Activated CD4-positive, alpha-beta T cell treated with anti-CD3 and anti-CD28 coated beads for 48 hours (primary cell): ENCODE results near the gene SEMA7A.

Source experiments
- DNase-seq: peaks from one replicate; pipeline ENCODE4 v3.0.0-alpha.2; 2020

SEMA7A gene

DNA sequence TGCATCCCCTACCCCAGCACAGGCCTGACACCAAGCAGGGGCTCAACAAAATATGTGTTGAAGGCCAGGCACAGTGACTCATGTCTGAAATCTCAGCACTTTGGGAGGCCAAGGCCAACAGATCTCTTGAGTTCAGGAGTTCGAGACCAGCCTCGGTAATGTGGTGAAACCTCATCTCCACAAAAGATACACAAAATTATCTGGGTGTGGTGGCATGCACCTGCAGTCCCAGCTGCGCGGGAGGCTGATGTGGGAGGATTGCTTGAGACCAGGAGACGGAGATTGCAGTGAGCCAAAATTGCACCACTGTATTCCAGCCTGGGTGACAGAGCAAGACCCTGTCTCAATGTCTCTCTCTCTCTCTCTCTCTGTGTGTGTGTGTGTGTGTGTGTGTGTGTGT lies 35.6 kb downstream of the SEMA7A start:
- no peak for DNase-seq

DNA sequence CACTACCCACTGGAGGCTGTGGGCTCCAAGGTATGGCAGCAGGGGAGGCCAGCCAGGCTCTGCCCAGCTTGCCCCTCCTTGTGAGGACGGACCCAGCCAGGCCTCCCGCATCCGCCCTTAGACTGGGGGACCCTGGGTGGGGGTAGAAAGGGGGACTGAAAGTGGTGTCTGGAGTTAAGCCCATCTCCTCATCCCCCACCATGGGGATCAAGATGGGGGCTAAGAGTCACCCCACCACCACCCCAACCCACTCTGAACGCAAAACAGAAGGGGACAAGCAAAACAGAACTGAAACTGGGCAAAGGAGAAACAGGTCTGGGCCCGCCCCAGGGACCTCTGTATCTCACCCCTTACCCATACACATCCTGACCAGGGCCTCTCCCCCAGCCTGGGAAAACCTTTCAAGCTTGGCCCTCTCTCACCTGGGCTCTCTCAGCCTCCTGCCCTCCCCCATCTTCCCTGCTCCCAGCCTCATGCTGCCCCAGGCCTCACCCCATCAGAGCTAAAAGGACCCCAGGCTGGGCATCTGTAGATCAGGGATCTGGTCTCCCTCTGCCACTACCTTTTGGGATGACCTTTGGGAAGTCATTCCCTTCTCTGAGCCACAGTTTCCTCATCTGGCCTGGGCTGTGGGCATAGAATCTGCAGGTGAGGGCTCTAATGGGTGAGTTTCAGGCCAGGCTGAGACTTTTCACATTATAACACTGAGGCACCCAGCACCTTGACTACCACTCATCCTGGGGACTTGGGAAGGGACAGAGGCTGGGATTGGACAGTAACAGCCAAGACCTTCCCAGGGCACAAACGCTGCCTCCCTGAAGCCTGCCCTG lies 36.3 kb downstream of the SEMA7A start:
- no peak for DNase-seq

DNA sequence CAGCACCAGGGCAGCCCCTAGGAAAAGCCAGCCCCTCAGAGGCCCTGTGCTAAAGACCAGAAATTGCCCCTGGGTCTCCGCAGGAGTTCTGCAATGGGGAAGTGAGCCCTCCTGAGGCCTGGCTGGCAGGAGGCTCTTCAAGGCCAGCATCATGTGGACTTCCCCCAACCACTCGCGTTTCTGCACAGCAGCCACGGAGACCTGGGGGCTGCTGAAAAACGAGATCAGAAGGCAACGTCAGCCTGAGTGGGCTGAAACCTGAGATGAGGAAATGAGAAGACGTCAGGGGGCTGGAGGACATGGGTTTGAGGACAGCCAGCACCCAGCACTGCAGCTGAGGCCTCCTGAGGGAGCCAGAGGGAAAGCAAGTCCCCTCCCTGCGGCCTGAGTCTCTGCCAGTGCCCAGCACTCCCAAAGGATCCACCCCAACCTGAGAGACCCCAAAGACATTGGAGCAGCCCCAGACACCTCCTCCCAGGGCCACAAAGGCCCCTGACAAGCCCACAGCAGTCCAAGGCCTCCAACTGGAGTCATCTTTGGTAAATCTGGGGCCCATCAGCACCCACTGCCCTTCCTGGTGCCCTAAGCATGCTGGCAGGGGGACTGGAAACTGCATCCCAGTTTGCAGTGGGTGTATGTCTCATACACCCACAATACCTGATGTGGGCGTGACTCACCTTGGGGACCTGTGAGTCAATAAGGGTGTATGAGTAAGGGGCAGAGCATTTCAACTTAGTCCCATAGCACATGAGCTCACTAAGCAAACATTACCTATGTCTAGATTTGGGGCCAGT lies 37.1 kb downstream of the SEMA7A start:
- peak; percentile 75 for DNase-seq

DNA sequence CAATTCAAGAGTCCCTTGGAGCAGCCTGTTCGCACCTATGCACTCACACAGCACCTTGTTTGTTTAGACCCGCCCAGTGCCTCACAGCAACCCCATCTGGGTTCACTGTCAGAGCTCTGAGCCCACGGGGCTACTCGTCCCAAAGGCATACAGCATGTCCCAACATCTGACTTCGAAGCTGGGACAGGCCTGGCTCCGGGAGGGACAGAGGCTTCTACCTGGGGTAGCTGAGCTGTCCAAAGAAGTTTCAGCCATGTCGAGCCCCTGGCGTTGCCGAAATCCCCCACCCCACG lies 37.7 kb downstream of the SEMA7A start:
- DNase-seq = no peak

DNA sequence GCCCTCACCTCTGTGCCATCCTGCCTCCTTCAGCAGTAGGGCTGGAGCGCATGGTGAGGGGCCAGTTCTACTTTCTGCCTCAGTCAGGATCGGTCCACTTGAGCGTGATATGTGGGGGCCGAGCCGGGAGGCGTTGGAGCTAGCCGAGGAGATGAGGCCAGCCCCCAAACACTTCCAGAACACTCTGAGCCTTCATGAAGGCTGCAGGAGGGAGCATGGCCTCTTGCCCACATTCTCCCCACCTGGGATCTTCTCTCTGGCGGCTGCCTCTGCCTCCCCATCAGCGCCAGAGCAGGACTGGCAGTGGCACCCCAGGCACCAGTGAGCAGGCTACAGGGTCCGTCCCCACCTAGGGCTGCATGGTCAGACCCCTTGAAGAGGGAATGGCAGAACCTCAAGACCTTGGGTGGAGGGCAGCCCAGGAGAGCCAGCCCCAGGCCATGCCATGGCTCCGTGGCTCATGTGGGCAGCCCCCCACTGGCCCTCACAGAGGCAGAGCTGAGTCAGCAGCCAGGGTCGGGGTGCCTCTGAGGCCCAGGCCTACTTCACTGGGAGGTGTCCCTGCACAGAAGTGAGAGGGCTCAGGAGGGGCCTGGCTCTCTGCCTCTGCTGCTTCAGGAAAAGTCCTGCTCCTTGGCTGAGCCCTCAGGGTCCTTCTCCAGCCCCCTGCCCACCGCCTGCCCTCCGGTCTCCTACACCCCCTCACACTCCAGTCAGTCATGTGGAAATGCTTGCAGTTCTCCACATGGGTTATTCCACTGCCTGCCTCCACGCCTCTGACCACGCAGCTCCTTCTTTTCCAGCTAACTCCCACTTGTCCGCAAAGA lies 38.2 kb downstream of the SEMA7A start:
- no peak for DNase-seq

DNA sequence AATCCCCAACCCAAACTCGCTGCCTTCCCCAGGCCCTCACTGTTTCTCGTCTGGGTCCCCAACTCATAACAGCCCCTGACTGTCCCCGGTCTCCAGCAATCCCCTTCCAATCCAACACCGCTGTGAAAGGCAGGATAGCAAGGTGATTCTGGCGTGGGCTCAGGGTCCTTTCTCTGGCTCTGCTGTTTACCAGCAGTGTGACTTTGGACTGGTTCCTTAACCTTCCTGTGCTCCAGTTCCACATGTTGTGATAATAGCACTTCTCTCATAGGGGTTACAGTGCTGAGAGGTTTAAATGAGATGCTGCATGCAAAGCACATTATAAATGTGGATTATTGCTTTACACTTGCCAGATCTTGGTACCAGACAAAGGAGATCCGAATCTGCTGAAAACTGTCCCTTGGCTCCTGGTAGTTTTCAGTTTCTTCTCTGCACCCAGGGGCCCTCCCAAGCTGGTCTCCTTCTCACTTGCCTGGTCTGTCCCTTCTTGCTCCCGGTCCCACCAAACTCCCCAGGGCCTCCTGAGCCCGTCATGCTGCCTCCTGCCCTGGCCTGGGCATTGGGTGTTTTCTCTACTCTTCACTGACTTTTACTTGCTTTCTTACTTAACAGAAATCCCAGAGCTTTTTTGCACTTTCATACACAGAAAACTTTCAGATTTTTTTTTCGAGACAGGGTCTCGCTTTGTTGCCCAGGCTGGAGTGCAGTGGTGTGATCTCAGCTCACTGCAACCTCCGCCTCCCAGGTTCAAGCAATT lies 39.5 kb downstream of the SEMA7A start:
- DNase-seq = no peak

DNA sequence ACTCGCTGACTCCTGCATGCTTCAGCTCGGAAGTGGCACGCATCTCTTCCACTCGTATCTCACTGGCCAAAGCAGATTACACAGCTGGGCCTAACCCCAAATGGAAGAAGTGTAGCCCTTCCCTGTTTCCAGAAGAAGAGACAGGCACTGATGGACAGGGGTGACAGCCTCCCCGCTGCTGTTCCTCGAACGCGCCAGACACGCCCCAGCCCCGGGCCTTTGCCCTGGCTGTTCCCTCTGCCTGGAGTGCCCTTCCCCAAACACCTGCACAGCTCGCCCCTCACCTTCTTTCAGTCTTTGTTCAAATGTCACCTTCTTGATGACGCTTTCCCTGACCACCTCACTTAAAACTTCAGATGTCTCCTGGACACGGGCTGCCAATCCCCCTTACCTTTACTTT lies 40.3 kb downstream of the SEMA7A start:
- DNase-seq = no peak

DNA sequence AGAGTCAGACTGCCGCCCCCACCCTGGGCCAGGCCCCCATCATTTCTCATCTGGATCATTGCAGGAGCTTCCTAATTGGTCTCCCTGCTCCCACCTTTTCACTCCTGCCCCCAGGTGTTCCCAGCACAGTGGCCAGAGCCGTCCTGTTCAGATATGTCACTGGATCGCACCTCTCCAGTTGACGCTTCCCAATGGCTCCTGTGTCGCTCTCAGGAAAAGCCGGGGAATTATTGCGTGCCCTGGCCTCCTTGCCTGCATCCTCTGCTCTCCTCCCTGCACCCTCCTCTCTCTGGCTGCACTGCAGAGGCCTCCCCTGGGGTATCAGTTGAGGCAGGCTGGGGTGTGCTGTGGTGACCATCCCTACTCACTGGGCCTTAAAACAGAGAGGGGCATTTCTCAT lies 40.9 kb downstream of the SEMA7A start:
- DNase-seq = no peak

DNA sequence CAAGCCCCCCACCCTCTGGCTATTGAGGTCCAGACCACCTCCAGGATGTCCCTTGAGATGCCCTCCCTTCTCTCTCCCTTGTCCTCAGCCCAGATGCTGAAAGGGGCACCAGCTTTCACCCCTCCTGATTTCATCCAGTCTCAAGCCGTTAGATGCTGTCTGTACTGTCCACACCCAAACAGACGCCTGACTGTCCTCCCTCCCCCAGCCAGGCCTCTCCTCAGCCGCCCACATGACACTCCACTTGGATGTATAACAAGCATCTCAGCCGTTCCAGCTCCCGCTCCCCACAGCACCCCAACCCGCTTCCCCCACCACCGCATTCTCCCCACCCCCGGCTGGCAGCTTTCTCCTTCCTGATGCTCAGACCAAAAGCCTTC lies 41.3 kb downstream of the SEMA7A start:
- DNase-seq = no peak

DNA sequence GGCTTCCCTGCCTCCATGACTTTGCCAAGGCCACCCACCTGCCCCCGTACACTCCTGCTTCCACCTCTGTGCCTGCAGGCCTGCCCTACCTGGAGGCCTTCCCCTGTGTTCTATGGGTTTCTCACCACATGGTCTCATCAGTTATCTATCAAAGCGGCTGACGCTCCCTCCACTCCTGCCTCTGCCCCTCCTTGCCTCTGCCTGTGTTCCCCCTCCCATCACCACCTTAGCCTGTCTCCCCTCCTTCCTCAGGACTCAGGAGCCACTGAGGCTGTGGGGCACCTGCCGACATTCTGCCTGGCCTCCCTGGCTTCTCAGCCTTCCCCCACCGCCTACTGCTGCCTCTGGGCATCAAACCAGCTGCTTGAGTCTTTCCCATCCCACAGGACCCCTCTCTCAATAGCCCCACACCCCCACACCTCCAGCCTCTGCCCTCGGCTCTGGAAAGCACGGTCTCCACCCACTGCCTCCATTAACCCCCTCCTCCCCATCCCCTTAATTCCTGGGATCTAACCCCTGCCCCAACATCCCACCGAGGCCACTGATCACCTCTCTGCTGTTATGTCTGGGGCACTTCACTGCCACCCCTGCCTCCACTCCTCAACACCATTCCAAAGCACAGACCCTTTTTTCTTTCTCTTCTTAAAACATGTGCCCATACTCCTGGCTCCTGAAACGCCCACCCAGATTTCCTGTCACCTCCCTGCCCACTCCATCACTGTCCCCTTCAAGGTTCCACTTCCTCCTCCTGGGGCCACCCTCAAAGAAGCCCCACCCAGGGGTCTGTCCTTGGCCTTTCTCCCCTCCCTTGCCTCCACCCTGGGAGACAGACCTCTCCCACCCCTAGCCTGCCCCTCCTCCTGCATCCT lies 41.9 kb downstream of the SEMA7A start:
- no peak for DNase-seq

DNA sequence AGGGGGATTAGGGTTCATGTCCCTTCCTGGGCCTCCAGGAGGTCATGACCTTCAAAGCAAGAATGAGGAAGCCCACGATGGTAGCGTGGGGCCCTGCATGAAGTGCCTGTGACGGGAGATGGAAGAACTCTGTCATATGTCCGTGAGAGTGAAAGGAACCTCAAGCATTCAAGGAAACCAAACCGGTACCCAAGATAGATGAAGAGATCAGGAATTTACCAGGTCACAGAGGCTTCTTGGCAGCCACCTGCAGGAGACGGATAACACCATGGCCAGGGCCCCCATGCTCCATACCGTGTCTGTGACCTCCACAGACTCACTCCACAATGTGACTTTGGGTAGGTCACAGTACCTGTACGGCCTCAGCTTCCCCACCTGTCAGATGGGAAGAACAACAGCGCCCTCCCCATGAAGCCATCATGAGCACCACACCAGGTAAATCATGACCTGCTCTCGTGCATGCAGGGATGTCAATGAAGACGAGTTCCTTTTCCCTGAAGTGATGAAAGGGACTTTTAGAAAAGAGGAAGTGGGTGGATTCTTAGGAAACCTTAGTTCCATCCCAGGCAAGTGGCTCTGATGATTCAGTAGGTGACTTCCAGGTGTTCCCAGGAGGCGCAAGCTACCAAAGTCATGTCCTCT lies 43.0 kb downstream of the SEMA7A start:
- no peak for DNase-seq

DNA sequence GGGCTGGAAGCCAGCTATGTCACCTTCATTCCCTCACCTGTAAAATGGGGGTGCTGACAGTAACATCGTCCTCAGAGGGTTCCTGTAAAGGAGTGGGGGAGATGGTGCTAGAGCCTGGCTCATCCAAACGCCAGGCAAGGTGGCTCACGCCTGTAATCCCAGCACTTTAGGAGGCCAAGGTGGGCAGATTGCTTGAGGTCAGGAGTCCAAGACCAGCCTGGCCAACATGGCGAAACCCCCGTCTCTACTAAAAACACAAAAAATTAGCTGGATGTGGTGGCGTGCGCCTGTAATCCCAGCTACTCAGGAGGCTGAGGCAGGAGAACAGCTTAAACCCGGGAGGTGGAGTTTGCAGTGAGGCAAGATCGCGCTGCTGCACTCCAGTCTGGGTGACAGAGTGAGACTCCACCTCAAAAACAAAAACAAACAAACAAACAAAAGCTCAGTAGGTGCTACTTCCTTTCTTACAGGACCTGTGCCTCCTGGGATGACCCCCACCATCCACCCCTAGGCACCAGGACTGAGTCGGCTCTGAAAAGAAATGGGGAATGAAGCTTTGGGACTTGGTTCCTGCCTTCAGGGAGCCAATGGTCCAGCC lies 43.6 kb downstream of the SEMA7A start:
- DNase-seq = peak; percentile 14

DNA sequence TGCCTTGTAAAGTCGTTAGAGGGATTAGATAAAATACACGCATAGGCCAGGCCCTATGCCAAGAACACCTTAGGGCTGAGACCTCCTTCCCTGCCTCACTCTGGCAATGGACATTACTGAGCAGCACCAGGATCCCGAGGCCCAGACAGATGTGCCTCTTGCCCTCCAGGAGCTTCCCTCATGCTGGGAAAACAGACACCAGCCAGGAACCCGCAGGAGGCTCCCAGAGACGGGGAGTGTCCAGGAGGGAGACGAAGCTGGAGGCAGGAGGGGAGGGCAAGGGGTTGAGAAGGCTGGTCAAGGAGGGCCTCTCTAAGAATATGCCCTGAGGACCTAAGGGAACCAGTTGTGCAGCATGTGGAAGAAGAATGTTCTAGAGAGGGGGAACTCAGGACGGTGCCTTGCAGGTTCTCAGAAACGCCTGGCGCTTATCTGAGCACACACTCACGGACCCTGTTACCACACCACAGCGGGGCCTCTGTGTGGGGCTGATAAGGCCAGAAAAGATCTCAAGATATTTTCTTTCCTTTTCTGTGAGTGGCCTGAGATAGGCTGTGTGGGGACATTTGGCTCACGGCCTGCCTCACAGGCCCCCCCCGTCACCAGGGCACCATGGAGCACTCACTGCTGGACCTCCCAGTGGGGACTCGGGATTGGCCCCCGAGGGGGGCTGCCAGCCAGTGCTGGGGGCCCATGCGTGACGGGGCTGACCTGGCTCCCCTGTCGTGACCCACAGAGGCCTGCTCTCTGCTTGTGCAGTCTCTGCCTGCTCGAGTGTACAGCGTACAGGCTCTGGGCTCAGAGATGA lies 44.3 kb downstream of the SEMA7A start:
- no peak for DNase-seq

DNA sequence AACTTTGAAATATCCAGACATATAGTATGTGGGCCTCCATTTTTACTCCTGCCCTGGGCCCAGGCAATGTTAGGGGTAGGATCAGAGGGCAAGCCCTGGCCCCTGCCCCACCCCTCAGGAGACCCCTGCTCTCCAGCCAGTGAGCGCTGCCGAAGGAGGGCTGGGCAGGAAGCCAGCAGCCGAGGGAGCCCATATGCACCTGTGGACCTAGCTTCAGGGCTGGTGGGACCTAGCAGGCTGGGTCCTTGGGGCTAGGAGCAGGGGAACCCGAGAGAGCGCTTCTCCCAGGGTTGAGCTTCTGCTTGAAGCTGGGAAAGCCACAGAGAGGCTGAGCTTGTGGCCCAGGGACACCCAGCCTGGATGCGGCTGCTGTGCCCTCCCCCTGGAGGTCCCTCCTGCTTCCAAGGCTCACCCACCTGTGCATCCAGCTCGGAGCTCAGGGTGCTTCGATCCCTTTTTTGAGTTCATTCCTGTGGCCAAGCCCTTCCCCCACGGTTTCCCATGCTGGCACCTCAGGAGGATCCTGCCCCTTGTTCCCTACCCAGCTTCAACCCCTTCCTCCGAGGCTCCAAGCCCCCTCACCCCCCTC lies 45.3 kb downstream of the SEMA7A start:
- no peak for DNase-seq

DNA sequence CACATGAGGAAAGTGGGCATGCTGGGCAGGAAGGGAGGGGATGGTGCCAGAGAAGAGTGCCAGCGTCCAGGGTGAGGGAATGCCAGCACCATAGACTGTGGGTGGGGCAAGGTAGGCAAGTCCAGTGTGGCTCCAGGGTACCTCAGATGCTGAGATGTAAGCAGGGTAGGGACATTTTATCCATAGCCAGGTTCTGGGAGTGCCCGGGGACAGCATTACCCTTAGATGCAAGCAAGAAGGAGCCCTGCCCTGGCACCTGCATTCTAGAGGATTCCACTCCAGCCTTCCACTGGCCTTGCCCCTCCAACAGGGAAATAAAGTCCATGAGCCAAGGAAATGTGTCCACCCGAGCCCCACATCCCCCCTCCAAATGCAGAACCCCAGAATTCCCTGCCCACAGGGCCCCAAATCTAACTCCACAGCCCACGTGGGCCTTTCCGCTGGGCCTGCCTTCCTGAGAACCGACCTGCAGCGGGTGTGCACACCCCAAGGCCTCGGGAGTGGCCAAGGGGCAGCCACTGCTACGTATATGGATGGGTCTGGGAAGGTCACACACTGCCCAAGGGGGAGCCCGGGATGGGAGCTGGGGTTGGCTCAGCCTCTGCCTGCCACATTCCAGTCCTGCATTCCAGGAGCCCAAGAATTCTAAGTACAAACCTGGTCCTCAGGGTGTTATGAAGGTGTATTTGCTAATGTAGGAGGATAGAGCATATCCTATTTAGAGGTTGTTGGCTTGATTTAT lies 46.0 kb downstream of the SEMA7A start:
- DNase-seq = no peak

DNA sequence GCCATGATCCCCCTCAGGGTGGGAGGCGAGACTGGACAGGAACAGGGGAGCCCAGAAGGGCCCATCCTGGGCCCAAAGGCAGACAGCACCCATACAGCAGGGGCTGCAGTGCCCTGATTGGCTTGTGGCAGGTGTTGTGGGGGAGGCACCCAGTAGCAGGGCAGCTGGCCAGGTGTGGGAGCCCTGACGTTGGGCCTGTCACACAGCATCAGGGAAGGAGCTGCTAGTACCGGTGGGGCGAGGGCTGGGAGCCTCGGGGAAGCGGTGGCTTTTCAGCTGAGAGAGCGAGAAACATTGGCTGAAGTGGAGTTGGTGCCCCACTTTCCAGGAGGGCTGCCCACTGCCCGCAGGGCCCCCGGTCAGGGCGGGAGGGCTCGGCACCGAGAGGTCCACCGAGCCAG lies 46.6 kb downstream of the SEMA7A start:
- no peak for DNase-seq

DNA sequence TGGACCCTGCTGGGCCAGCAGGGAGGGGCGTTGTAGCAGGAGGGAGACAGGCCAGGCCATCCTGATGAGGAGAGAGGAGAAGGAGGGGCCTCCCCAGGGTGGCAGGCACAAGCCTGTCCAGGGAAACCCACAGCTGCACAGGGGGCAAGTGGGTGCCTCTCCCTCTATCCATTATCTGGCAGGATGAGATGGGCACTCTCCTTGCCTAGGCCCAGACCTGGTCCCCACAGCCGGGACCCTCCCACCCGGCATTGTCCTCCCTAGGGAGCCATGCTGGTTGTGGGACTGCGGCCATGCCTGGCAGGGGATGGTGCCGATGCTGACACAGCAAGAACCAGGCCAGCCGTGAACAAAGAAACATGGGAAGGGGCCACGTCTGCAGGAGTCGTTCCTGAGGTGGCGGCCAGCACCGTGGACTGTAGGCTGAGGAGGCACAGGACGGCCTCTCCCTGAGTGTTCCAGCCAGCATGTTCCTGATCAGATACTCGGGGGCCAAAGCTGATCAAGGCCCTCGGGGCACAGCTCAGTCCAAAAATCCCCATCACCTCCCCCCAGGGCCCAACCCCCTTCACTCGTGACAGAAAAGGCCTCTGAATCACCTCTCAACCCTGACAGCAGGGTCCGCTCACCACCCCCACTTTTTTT lies 47.1 kb downstream of the SEMA7A start:
- DNase-seq = no peak

DNA sequence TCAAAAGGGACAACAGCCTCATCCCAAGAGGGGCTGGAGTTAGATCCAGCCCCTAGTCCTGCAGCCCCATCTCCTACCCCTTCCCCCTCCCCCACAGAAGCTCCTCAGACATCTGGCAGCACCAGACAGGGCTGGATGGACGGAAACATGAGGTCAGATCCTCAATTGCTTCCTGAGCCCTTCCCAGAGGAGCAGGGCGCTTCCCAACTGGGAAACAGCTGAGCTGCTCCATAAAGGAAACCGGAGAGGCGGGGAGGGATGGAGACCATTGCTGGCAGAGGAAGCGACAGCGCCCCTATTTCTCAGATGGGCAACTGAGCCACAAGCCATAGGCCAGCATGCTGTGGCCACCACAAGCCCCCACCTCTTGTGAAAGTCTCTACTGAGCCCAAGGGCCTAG lies 48.0 kb downstream of the SEMA7A start:
- DNase-seq = no peak
